ENCODE measurements around the gene KCTD20.
"Not testable (repeated sequence)": the region's sequence is repeated elsewhere in the genome, so short reads cannot be mapped to it uniquely, and the experiment has no call there.

KCTD20 gene

DNA sequence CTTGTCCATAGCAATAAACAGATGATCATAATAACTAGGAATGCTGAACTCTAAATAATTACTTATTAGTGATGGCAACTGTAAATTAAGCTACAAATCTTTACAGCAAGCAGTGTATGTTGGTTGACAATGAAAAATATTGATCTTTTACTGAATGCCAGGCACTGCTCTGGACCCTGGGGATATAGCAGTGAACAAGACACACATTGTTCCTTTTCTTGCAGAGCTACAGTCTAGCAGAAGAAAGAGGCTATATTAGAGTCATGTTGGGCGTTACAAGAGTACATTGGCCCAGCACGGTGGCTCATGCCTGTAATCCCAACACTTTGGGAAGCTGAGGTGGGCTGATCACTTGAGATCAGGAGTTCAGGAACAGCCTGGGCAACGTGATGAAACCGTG is 11.6 kb upstream of the KCTD20 start:
- DNase-seq = no peak
- TF ChIP-seq GATA1 (IDR thresholded peaks at IDR 0.05; ENCODE audit: low read depth, low read length) (no peak), POLR2A (IDR thresholded peaks at IDR 0.05; ENCODE audit: low read length) (no peak)

DNA sequence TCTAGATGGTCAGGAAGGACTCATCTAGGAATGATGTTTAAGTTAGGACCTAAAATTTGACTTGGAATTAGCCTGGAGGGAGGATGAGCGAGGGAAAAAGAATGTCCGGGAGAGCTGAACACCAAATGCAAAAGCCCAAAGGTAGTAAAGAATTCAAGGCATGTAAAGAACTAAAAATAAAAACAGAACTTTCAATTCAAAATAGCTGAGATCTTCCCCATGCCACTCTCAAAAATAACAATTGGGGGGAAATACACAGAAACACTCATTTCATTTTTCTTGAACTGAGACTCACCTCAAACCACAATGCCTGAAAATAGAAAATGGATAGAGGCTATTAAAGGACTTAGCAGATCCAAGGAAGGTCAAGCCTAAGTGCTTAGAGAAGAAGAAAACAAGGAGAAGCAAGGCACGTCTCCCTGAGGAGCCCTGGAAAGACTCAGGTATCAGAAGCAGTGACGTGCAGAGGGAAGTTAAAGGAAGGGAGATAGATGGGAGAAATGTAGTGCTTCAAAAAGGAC is 10.6 kb upstream of the KCTD20 start:
- DNase-seq = no peak
- TF ChIP-seq GATA1 (IDR thresholded peaks at IDR 0.05; ENCODE audit: low read depth, low read length) (no peak), POLR2A (IDR thresholded peaks at IDR 0.05; ENCODE audit: low read length) (no peak)

DNA sequence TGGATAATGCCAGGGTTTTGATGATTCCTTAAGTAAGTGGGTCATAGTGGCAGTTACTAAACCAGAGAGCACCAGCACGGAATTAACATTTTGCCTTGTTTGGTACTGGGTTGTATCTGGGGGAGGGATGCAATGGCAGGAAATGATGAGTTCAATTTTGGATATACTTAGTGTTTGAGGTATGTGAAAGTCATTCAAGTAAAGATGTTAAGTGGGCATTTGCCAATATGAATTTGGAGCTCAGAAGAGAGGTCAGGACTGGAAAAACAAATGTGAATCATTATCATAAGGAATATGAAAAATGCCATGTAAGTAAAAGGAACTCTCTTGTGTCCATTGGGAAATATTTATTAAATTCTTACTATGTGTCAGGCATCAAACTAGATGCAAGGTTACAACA is 6.3 kb upstream of the KCTD20 start:
- no peak for DNase-seq
- no peak for TF ChIP-seq GATA1 (IDR thresholded peaks at IDR 0.05; ENCODE audit: low read depth, low read length)

DNA sequence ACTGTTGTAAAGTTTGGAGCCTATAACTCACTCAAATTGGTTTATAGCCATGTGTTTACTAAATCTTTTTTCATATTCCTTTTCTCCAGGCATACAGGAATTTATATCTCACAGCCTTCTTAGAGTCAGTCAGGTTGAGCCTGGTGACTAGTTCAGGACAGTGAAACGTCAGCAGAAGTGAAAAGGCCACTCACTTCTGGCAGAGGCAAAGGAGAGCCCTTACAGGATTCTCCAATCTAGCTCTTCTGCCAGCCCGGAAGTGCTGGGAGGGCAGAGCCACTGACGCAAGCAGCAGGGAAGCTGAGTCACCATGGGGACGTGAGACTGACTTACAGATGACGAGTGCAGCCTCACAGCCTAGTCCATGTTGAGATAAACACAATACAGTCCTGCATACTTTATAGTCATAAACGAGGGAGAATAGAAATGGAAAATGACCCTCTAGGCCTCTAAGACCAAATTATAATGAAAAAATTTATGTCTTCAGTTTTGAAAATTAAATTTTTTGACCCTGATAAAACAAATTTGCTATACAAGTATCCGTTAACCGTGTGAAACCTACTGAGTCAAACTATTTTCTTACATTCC is 1.4 kb upstream of the KCTD20 start:
- peak; percentile 98 for DNase-seq
- TF ChIP-seq GATA1 (IDR thresholded peaks at IDR 0.05; ENCODE audit: low read depth, low read length) (no peak), POLR2A (IDR thresholded peaks at IDR 0.05; ENCODE audit: low read length) (peak; percentile 90)

DNA sequence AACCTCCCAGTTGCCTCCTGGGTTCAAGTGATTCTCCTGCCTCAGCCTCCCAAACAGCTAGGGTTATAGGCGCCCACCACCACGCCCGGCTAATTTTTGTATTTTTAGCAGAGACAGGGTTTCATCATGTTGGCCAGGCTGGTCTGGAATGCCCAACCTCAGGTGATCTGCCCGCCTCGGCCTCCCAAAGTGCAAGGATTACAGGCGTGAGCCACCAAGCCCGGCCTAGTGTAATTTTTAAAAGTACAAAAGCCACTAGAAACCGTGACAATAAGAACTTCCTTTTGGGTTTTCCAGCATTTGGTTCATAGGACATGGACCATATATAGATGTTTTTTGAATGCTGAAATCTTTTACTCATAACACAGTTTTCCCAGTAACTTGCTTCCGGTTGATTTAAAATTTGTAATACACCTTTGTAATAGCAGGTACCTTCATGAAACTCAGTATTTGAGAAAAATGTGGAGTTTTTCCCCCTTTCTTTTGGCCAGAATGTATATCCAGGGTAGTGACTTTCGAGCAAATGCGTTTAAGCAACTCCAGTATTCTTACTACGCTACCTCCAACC is 613 bp upstream of the KCTD20 start:
- peak in 1 of 2 experiments; percentile 48 for DNase-seq
- TF ChIP-seq POLR2A (IDR thresholded peaks at IDR 0.05; ENCODE audit: low read length) (no peak), GATA1 (IDR thresholded peaks at IDR 0.05; ENCODE audit: low read depth, low read length) (no peak)

DNA sequence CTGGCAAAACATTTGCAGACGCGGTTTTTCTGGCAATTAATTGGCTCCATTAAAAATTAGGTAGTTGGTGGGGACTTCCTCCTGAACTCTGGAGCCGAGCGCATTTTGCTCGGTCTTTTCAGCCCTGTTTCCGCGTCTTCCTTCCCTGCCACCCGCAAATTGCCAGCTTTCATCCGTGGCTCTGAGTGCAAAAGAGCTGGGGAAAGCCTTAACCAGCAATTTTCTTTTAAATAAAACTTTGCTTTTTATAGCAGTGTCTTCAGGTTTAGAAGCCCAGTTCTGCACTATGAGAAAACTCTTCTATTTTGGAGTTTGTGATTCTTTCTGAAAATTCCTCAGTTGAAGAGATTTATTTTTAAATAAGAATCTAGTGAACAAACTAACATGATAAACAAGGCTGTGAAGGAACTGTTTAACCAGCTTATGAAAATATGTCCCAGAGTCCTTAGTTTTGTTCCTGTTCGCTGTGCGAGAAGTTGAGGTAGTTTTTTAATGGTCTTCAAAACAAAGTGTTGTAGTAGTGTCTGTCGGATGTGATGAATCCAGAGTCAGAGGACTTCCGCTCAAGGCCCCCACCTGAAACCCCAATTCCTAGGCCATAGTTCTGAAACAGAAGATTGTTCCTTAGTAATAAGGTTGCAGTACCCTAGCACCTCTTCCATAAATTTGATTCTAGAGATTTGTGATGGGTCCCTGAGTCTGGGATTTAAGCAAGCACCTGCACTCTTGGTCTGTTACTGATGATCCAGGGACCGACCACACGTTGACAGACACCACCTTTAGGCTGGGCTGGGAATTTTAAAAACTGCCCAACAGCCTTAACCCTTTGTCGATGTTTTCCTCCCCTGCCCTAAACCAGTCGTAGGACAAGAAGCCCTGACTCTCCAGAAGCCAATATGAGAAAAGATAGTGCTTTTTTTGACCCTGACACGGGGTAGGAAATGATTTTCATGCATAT is 950 bp downstream of the KCTD20 start:
- DNase-seq = peak; percentile 31 to 61
- TF ChIP-seq POLR2A (IDR thresholded peaks at IDR 0.05; ENCODE audit: low read length) = no peak
- TF ChIP-seq GATA1 (IDR thresholded peaks at IDR 0.05; ENCODE audit: low read depth, low read length) = no peak

DNA sequence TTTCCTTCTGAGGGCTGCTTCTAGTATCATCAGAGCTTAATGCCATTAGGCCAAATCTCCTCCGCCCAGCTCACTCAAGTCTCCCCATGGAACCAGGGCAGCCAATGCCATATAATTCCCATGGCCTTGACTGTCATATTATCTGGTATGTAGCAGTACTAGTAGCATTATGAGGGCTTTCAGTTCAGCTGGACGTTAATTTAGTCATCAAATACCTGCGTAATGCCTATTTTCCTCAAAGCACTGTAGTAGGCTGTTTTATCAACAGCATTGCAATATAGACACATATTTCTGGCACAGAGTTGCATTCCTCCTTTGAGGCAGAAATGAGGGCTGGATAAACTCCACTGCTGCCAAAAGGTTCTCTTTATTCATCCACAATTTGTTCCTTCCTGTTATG is 1.7 kb downstream of the KCTD20 start:
- TF ChIP-seq POLR2A (IDR thresholded peaks at IDR 0.05; ENCODE audit: low read length) = no peak
- TF ChIP-seq GATA1 (IDR thresholded peaks at IDR 0.05; ENCODE audit: low read depth, low read length) = no peak
- DNase-seq = no peak

DNA sequence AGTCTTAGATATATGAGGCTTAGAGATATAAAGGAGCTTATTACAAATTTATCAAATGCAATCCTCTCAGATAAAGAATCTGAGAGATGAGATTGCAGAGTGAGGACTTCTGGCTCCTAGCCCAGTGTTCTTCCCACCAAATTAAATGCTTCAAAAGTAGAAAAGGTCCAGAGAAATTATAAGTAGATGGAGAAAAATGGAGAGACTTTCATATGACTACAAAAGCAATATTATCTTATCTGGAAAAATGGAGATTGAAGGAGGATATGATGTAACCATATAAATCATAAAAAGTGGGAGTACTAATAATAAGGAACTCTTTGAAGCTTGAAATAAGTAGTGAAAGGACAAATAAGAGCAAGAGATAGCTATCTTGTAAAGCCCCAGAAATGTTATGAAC is 2.8 kb downstream of the KCTD20 start:
- no peak for TF ChIP-seq POLR2A (IDR thresholded peaks at IDR 0.05; ENCODE audit: low read length)
- no peak for TF ChIP-seq GATA1 (IDR thresholded peaks at IDR 0.05; ENCODE audit: low read depth, low read length)
- no peak for DNase-seq

DNA sequence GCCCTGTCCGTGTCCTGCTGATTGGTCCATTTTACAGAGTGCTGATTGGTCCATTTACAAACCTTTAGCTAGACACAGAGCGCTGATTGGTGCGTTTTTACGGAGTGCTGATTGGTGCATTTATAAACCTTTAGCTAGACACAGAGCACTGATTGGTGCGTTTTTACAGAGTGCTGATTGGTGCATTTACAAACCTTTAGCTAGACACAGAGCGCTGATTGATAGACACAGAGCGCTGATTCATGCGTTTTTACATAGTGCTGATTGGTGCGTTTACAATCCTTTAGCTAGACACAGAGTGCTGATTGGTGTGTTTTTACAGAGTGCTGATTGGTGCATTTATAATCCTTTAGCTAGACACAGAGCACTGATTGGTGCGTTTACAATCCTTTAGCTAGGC is 6.4 kb downstream of the KCTD20 start:
- peak in 1 of 2 experiments; percentile 14 for DNase-seq

DNA sequence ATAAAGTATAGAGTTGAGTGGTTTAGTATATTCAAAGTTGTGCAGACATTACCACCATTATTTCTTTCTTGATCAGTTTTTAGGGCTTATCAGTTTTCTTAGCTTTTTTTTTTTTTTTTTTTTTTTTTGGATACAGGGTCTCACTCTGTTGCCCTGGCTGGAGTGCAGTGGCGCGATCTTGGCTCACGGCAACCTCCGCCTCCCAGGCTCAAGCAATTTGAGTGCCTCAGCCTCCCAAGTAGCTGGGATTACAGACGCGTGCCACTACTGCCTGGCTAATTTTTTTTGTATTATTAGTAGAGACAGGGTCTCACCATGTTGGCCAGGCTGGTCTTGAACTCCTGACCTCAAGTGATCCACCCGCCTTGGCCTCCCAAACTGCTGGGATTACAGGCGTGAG is 10.1 kb downstream of the KCTD20 start:
- not testable (repeated sequence) for DNase-seq

DNA sequence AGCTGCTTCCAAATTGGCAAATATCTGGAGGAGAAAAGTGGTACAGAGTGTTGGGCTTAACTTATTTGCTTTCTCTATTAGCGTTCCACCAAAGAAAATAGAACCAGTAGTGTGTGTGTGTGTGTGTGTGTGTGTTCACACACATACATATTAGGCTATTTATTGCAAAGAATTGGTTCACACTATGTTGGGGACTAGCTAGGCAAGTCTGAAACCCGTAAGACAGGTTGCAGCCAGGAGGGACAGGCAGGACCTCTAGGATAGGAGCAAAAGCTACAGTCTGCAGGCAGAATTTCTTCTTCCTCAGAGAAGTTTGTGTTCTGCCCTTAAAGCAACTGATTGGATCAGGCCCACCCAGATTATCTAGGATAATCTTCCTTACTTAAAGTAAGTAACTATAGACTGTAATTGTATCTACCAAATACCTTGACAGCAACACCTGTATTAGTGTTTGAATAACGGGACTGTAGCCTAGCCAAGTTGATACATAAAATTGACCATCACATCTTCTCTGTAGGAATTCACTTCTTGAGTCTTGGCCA is 12.8 kb downstream of the KCTD20 start:
- no peak for DNase-seq
- no peak for TF ChIP-seq GATA1 (IDR thresholded peaks at IDR 0.05; ENCODE audit: low read depth, low read length)
- no peak for TF ChIP-seq POLR2A (IDR thresholded peaks at IDR 0.05; ENCODE audit: low read length)

DNA sequence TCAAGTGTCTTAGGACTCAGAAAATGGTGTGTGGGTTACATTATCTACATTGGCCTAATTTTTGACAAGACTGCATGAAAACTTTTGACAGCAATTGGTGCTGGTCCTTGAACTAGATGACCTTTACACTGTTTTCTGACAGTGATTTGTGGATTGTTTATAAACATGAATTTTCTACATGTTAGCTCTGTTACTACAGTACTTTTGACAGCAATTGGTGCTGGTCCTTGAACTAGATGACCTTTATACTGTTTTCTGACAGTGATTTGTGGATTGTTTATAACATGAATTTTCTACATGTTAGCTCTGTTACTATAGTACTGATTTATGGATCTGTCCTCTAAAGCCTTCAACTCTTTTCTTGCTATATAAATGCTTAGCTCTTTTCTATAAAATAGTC is 16.7 kb downstream of the KCTD20 start:
- TF ChIP-seq GATA1 (IDR thresholded peaks at IDR 0.05; ENCODE audit: low read depth, low read length) = no peak
- no peak for TF ChIP-seq POLR2A (IDR thresholded peaks at IDR 0.05; ENCODE audit: low read length)
- no peak for DNase-seq

DNA sequence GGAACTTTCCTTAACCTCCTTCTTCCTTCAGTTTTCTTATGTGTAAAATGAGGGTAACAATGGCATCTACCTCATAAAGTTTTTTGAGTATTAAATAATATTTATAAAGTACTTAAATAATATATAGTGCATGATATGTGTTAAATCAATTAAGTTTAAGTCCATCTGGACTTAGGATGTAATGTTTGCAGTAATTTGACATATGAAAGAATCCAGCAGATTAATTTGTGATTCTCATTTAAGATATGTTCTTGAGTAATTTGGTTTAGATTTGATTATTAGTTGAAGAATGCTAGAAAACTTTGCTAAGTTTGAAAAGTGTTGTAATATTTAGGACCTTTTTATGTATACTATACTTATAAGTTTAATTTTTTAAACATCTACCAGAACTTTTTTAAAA is 18.1 kb downstream of the KCTD20 start:
- no peak for TF ChIP-seq POLR2A (IDR thresholded peaks at IDR 0.05; ENCODE audit: low read length)
- TF ChIP-seq GATA1 (IDR thresholded peaks at IDR 0.05; ENCODE audit: low read depth, low read length) = no peak
- no peak for DNase-seq

DNA sequence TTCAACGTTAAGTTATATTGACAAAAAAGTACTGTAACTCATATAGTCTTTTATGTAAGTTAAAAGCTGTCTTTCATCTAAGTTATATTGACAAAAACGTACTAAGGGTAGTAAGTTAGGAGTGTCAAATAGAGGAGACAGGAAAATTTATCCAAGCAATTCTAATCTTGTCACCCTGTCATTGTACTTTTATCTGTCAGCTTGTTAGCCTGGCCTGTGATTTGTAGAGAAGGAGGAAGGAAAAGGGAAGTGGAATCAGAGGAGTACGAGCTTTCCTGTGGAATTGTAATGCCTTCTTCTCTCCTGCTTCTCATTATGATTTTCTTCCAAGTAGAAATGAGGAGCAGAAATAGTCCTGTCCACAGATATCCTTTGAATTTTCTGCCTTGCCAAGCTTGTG is 18.8 kb downstream of the KCTD20 start:
- TF ChIP-seq GATA1 (IDR thresholded peaks at IDR 0.05; ENCODE audit: low read depth, low read length) (no peak), POLR2A (IDR thresholded peaks at IDR 0.05; ENCODE audit: low read length) (no peak)
- DNase-seq = no peak
